GM23338 (cell line): ENCODE results near the gene NHLRC4.

ENCODE experiments used
- CREB1 ChIP-seq: fragments of 250-450 bp; sonication (Bioruptor Pico); IDR thresholded peaks from 2 replicates; pipeline ENCODE4 v1.5.0; 2020; ENCODE audit warnings: low read depth, mild to moderate bottlenecking, moderate library complexity
- ETS1 ChIP-seq: IDR thresholded peaks from 2 replicates; pipeline ENCODE4 v1.6.1; 2016; ENCODE audit warnings: antibody characterized with exemption
- EZH2 ChIP-seq: fragments of 200-600 bp; sonication (generic); IDR thresholded peaks from one replicate; pipeline ENCODE4 v1.8.0; 2017; ENCODE audit warnings: antibody characterized with exemption, mild to moderate bottlenecking, low read depth; ENCODE audit not compliant: unreplicated experiment
- POLR2AphosphoS5 ChIP-seq: IDR thresholded peaks from 2 replicates; pipeline ENCODE4 v1.6.1; 2016; ENCODE audit warnings: antibody characterized with exemption, low read depth
- TF ChIP-seq, protein P1 (sequence below), 2 experiments: fragments of 200-600 bp in 1 of 2; sonication (generic) in 1 of 2; conservative IDR thresholded peaks; 2 replicates each; pipeline versions ENCODE4 v1.5.1 to v1.6.1; 2016 to 2017; ENCODE audit warnings: antibody characterized with exemption in 2 of 2, low read depth in 2 of 2, mild to moderate bottlenecking in 2 of 2, moderate library complexity in 1 of 2

DNA sequence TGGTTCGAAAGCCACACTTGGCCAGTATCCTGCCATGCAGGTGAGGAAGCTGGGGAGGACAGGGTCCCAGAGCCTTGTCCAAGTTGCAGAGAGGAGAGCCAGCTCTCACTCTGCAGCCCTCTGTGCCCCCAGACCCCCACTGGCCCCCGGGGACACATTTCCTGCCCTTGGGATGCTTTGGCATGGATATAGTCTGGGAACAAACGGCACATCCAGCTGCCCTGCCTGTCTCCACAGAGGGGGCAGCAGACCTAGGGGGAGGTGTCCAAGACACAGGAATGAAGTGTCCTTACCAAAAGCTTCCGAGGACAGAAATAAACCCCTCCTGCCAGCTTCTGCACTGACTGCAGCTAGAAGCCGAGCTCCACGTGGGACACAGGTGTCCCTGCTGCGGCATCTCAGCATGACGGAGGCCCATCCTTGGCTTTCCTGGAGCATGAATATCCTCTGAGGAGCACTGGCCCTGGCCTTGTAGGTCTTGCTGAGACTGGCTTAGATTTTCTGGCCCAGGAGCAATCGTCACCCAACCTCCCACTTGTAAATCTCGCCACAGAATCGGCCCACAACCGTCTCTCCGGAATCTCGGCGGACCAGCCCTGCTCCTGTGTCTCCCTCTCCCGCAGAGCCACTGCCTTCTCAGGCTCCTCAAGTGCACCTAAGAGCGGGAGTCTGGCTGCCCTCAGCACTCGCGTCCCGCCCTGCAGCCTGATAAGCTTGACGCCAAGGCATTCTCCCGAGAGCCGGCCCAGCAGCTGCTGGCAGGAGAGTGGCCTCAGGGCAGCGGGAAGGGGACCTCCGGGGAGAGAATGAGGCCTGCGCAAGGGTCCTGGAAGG lies 40.4 kb upstream of the NHLRC4 start:
- TF ChIP-seq, protein P1, sequence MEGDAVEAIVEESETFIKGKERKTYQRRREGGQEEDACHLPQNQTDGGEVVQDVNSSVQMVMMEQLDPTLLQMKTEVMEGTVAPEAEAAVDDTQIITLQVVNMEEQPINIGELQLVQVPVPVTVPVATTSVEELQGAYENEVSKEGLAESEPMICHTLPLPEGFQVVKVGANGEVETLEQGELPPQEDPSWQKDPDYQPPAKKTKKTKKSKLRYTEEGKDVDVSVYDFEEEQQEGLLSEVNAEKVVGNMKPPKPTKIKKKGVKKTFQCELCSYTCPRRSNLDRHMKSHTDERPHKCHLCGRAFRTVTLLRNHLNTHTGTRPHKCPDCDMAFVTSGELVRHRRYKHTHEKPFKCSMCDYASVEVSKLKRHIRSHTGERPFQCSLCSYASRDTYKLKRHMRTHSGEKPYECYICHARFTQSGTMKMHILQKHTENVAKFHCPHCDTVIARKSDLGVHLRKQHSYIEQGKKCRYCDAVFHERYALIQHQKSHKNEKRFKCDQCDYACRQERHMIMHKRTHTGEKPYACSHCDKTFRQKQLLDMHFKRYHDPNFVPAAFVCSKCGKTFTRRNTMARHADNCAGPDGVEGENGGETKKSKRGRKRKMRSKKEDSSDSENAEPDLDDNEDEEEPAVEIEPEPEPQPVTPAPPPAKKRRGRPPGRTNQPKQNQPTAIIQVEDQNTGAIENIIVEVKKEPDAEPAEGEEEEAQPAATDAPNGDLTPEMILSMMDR (conservative IDR thresholded peaks at IDR 0.05; ENCODE audit: low read depth in 2 of 2) = no peak
- TF ChIP-seq EZH2 = no peak
- no peak for TF ChIP-seq ETS1
- no peak for TF ChIP-seq POLR2AphosphoS5
- TF ChIP-seq CREB1 (CRISPR knock-in tag) = no peak
